ENCODE data around the gene ITCH.

Gene ITCH

GRCh38 chr20:34544109-34544796 lies 181.2 kb downstream of the ITCH start:
- TF ChIP-seq CTCF (IDR thresholded peaks at IDR 0.05; ENCODE audit: borderline replicate concordance, extremely low read depth, low read length, poor library complexity, severe bottlenecking) (no peak), EZH2 (IDR thresholded peaks at IDR 0.05; ENCODE audit: borderline replicate concordance, low read depth, low read length, severe bottlenecking) (no peak)
- no peak overlapping the region for H3K4me2 ChIP-seq (ENCODE audit: insufficient read depth, low read length)
- H3K27ac ChIP-seq (ENCODE audit: low read length): no peak overlapping the region
- ATAC-seq (ENCODE audit: insufficient read depth, low read depth): no peak
- H2AFZ ChIP-seq (ENCODE audit: low read depth, low read length): no peak overlapping the region
- H3K79me2 ChIP-seq (ENCODE audit: insufficient read depth, low read length): no peaks in the 10 kb centered on the region
- no peak overlapping the region for H3K9ac ChIP-seq (ENCODE audit: low read depth, low read length)
- H3K27me3 ChIP-seq (ENCODE audit: insufficient read depth, low read length, poor library complexity): no peaks in the 10 kb centered on the region
- no peak overlapping the region for H3K4me3 ChIP-seq (ENCODE audit: low read depth in 1 of 2, low read length in 2 of 2)
- H3K9me3 ChIP-seq (ENCODE audit: insufficient read depth, low read length, severe bottlenecking): no peaks in the 10 kb centered on the region
- H3K36me3 ChIP-seq (ENCODE audit: insufficient read depth, low read length): peaks cover 34% of the 10 kb centered on the region
- DNase-seq: no peak
- no peaks in the 10 kb centered on the region; the same call in 1 of the 2 replicates for H4K20me1 ChIP-seq (ENCODE audit: insufficient read depth, low read length)
- no peaks in the 10 kb centered on the region for H3K4me1 ChIP-seq (ENCODE audit: insufficient read depth, low read length)

DNA sequence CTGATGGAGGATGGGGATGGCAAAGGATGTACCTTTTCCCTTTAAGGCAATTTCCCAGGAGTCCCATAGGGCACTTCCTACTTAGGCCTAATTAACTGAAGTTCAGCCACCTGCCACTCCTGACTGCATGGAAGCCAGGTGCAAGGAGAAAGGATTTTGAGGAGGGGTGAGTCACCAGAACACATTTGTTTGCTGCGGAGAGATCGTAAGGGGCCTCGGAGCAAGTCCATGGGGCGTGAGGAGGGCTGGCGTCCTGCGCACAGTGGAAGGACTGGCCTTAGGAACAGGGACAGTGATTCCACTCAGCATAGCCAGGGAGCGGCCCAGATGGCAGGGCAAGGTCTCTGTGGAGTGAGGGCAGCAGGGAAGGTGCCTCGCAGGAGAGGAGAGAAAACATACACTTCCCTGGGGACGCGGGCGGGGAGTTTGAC lies 183.7 kb downstream of the ITCH start:
- H3K27me3 ChIP-seq (ENCODE audit: insufficient read depth, low read length, poor library complexity): no peaks in the 10 kb centered on the region
- no peak overlapping the region for H3K4me3 ChIP-seq (ENCODE audit: low read depth in 1 of 2, low read length in 2 of 2)
- no peak overlapping the region for H3K9ac ChIP-seq (ENCODE audit: low read depth, low read length)
- H3K4me1 ChIP-seq (ENCODE audit: insufficient read depth, low read length): no peaks in the 10 kb centered on the region
- ATAC-seq (ENCODE audit: insufficient read depth, low read depth) (no peak), DNase-seq (no peak)
- H3K36me3 ChIP-seq (ENCODE audit: insufficient read depth, low read length): peaks cover 8% of the 10 kb centered on the region
- H2AFZ ChIP-seq (ENCODE audit: low read depth, low read length): no peak overlapping the region
- no peaks in the 10 kb centered on the region for H4K20me1 ChIP-seq (ENCODE audit: insufficient read depth, low read length)
- H3K4me2 ChIP-seq (ENCODE audit: insufficient read depth, low read length): no peak overlapping the region
- H3K27ac ChIP-seq (ENCODE audit: low read length): no peak overlapping the region
- no peaks in the 10 kb centered on the region for H3K79me2 ChIP-seq (ENCODE audit: insufficient read depth, low read length)
- no peaks in the 10 kb centered on the region for H3K9me3 ChIP-seq (ENCODE audit: insufficient read depth, low read length, severe bottlenecking)
- no peak for TF ChIP-seq CTCF (IDR thresholded peaks at IDR 0.05; ENCODE audit: borderline replicate concordance, extremely low read depth, low read length, poor library complexity, severe bottlenecking)
- no peak for TF ChIP-seq EZH2 (IDR thresholded peaks at IDR 0.05; ENCODE audit: borderline replicate concordance, low read depth, low read length, severe bottlenecking)

- TF ChIP-seq CTCF (IDR thresholded peaks at IDR 0.05; ENCODE audit: borderline replicate concordance, extremely low read depth, low read length, poor library complexity, severe bottlenecking) (no peak), EZH2 (IDR thresholded peaks at IDR 0.05; ENCODE audit: borderline replicate concordance, low read depth, low read length, severe bottlenecking) (no peak)
- Histone ChIP-seq H3K9me3 (ENCODE audit: insufficient read depth, low read length, severe bottlenecking) (no peaks in the 10 kb centered on the region), H3K36me3 (ENCODE audit: insufficient read depth, low read length) (no peaks in the 10 kb centered on the region; the same call in 1 of the 2 replicates), H3K27ac (ENCODE audit: low read length) (no peak overlapping the region), H2AFZ (ENCODE audit: low read depth, low read length) (no peak overlapping the region), H3K4me3 (ENCODE audit: low read depth in 1 of 2, low read length in 2 of 2) (no peak overlapping the region), H3K4me1 (ENCODE audit: insufficient read depth, low read length) (no peaks in the 10 kb centered on the region), H3K9ac (ENCODE audit: low read depth, low read length) (no peak overlapping the region), H3K27me3 (ENCODE audit: insufficient read depth, low read length, poor library complexity) (no peaks in the 10 kb centered on the region), H4K20me1 (ENCODE audit: insufficient read depth, low read length) (no peaks in the 10 kb centered on the region; the same call in 1 of the 2 replicates), H3K79me2 (ENCODE audit: insufficient read depth, low read length) (no peaks in the 10 kb centered on the region), H3K4me2 (ENCODE audit: insufficient read depth, low read length) (no peak overlapping the region)
- ATAC-seq (ENCODE audit: insufficient read depth, low read depth): no peak
- DNase-seq: no peak
Observed at GRCh38 chr20:34547844-34548613, 185.0 kb downstream of the ITCH start.
